Measurements from ENCODE around the gene NANOS3. TPM values are rescaled to one million over a fixed set of nuclear protein-coding genes. Genes with fewer than 3 reads are reported as not detected.

Gene NANOS3
- total RNA-seq, 1 experiment from 2014 or later = not detected

- no peaks in the 10 kb centered on the region for H3K27me3 ChIP-seq (ENCODE audit: insufficient read depth, low read length)
- H2AFZ ChIP-seq (ENCODE audit: low read depth, low read length, poor library complexity, severe bottlenecking) = peak overlapping the region; percentile 74
- H3K36me3 ChIP-seq (ENCODE audit: control insufficient read depth in 1 of 2, insufficient read depth in 2 of 2, low read length in 2 of 2) = no peaks in the 10 kb centered on the region
- BruUV-seq (replicated peaks) = TSS peak; percentile 78
- ATAC-seq = peak; percentile 95
- intact Hi-C loops (cut with micrococcal nuclease) = loop anchor here (1.0 to 5.0 kb wide), 3 partner anchors 192 to 317 kb away; partner anchors contain the start of gene MISP3
- peak overlapping the region; percentile 15 to 45 for H3K4me3 ChIP-seq (replicated peaks in 1 of 2; ENCODE audit: low read depth in 1 of 2, low read length in 2 of 2)
- peak overlapping the region; percentile 79 for H3K27ac ChIP-seq (ENCODE audit: low read depth, low read length)
- H3K79me2 ChIP-seq (ENCODE audit: insufficient read depth, low read length) = no peaks in the 10 kb centered on the region
- CTCF ChIA-PET = interaction anchor here (0.6 to 1.6 kb wide), 10 partner anchors 96 to 279 kb away, joined by 3 to 5 read pairs (median 3); partner anchors contain the start of gene ASF1B
- peak overlapping the region; percentile 75 for H3K9ac ChIP-seq (ENCODE audit: low read length)
- POLR2A ChIA-PET = interaction anchor here (1.1 kb wide), 1 partner anchor 191 kb away, joined by 3 read pairs; no protein-coding TSS in a partner anchor
- RAD21 ChIA-PET (ENCODE audit: low non-redundant PET in 1 of 2, low total read pairs in 2 of 2, uncharacterized antibody in 2 of 2, unreplicated experiment in 2 of 2) = interaction anchor here (0.7 to 1.6 kb wide), 2 partner anchors 72 to 283 kb away, joined by 3 to 4 read pairs; partner anchors contain the start of gene DCAF15 (in 1 of the 2)
- peak overlapping the region; percentile 83 for H3K4me2 ChIP-seq (ENCODE audit: low read length)
- peak; percentile 91 for DNase-seq (ENCODE audit: low read depth, low spot score)
- no peaks in the 10 kb centered on the region for H4K20me1 ChIP-seq (ENCODE audit: insufficient read depth)
- TF ChIP-seq ZBTB33 (IDR thresholded peaks at IDR 0.05; ENCODE audit: extremely low read depth, insufficient replicate concordance, low read length) (peak; percentile 39), FOSL1 (IDR thresholded peaks at IDR 0.05; ENCODE audit: low read depth) (no peak), RAD21 (IDR thresholded peaks at IDR 0.05; ENCODE audit: low read depth) (peak; percentile 100), SIN3A (IDR thresholded peaks at IDR 0.05; ENCODE audit: low read depth) (no peak), POLR2AphosphoS5 (IDR thresholded peaks at IDR 0.05; ENCODE audit: low read depth, low read length) (peak; percentile 66), YY1 (IDR thresholded peaks at IDR 0.05; ENCODE audit: extremely low read depth, insufficient replicate concordance, low read depth, low read length) (peak; percentile 59)
- TF ChIP-seq, protein P1, sequence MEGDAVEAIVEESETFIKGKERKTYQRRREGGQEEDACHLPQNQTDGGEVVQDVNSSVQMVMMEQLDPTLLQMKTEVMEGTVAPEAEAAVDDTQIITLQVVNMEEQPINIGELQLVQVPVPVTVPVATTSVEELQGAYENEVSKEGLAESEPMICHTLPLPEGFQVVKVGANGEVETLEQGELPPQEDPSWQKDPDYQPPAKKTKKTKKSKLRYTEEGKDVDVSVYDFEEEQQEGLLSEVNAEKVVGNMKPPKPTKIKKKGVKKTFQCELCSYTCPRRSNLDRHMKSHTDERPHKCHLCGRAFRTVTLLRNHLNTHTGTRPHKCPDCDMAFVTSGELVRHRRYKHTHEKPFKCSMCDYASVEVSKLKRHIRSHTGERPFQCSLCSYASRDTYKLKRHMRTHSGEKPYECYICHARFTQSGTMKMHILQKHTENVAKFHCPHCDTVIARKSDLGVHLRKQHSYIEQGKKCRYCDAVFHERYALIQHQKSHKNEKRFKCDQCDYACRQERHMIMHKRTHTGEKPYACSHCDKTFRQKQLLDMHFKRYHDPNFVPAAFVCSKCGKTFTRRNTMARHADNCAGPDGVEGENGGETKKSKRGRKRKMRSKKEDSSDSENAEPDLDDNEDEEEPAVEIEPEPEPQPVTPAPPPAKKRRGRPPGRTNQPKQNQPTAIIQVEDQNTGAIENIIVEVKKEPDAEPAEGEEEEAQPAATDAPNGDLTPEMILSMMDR (IDR thresholded peaks at IDR 0.05 in 2 of 3, conservative IDR thresholded peaks at IDR 0.05 in 1 of 3; ENCODE audit: borderline replicate concordance in 1 of 3, insufficient read depth in 1 of 3, low read depth in 2 of 3, low read length in 2 of 3) = peak; percentile 97 to 99 (median 97)
- TF ChIP-seq, protein P2, sequence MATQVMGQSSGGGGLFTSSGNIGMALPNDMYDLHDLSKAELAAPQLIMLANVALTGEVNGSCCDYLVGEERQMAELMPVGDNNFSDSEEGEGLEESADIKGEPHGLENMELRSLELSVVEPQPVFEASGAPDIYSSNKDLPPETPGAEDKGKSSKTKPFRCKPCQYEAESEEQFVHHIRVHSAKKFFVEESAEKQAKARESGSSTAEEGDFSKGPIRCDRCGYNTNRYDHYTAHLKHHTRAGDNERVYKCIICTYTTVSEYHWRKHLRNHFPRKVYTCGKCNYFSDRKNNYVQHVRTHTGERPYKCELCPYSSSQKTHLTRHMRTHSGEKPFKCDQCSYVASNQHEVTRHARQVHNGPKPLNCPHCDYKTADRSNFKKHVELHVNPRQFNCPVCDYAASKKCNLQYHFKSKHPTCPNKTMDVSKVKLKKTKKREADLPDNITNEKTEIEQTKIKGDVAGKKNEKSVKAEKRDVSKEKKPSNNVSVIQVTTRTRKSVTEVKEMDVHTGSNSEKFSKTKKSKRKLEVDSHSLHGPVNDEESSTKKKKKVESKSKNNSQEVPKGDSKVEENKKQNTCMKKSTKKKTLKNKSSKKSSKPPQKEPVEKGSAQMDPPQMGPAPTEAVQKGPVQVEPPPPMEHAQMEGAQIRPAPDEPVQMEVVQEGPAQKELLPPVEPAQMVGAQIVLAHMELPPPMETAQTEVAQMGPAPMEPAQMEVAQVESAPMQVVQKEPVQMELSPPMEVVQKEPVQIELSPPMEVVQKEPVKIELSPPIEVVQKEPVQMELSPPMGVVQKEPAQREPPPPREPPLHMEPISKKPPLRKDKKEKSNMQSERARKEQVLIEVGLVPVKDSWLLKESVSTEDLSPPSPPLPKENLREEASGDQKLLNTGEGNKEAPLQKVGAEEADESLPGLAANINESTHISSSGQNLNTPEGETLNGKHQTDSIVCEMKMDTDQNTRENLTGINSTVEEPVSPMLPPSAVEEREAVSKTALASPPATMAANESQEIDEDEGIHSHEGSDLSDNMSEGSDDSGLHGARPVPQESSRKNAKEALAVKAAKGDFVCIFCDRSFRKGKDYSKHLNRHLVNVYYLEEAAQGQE (IDR thresholded peaks at IDR 0.05; ENCODE audit: low read depth) = no peak
- H3K9me3 ChIP-seq (ENCODE audit: control insufficient read depth in 1 of 2, insufficient read depth in 1 of 2, low read depth in 1 of 2, low read length in 2 of 2) = no peaks in the 10 kb centered on the region
- peaks cover 21 to 40% of the 10 kb centered on the region in 2 experiments for H3K4me1 ChIP-seq (ENCODE audit: control insufficient read depth in 1 of 2, insufficient read depth in 2 of 2, low read length in 2 of 2)
- H3K9me2 ChIP-seq (ENCODE audit: insufficient read depth) = no peaks in the 10 kb centered on the region
These were observed 3.4 kb downstream of the NANOS3 start for GRCh38 chr19:13880059-13881043.
